Bone marrow (tissue), 2 donors: ENCODE measurements around the gene TMIGD1.
A peak's percentile ranks its signal among the peaks of the same experiment; 100 is the strongest.

Source experiments
- DNase-seq, 2 donors: peaks; one replicate each; lab custom pipeline; 2025; lab: John Stamatoyannopoulos, UW

Gene TMIGD1

GRCh38 chr17:30332057-30332542, 1.8 kb downstream of the TMIGD1 start:
- DNase-seq: peak in 1 of 2 donors; percentile 95

- DNase-seq: no peak
Observed at GRCh38 chr17:30326809-30327208, 7.0 kb downstream of the TMIGD1 start.

GRCh38 chr17:30324723-30325122, 9.1 kb downstream of the TMIGD1 start:
- no peak for DNase-seq

GRCh38 chr17:30323895-30324319, 9.9 kb downstream of the TMIGD1 start:
- DNase-seq: peak; percentile 14 to 91

GRCh38 chr17:30323262-30323894, 10.5 kb downstream of the TMIGD1 start:
- DNase-seq: no peak

- DNase-seq: no peak
Observed at GRCh38 chr17:30321314-30321713, 12.5 kb downstream of the TMIGD1 start.

- no peak for DNase-seq
Observed at GRCh38 chr17:30318155-30318554, 15.7 kb downstream of the TMIGD1 start.

GRCh38 chr17:30316736-30317135, 17.1 kb downstream of the TMIGD1 start:
- no peak for DNase-seq

GRCh38 chr17:30315106-30315505, 18.8 kb downstream of the TMIGD1 start:
- no peak for DNase-seq

GRCh38 chr17:30314474-30314873, 19.4 kb downstream of the TMIGD1 start:
- DNase-seq: no peak

GRCh38 chr17:30312226-30312625, 21.6 kb downstream of the TMIGD1 start:
- DNase-seq: no peak

GRCh38 chr17:30310562-30310961, 23.3 kb downstream of the TMIGD1 start:
- DNase-seq: no peak

GRCh38 chr17:30309591-30309990, 24.3 kb downstream of the TMIGD1 start:
- DNase-seq: no peak

GRCh38 chr17:30308406-30308805, 25.5 kb downstream of the TMIGD1 start:
- DNase-seq: no peak

- no peak for DNase-seq
Observed at GRCh38 chr17:30304778-30305177, 29.1 kb downstream of the TMIGD1 start.

- DNase-seq: no peak
Observed at GRCh38 chr17:30302241-30302640, 31.6 kb downstream of the TMIGD1 start.

GRCh38 chr17:30300818-30301217, 33.0 kb downstream of the TMIGD1 start:
- DNase-seq: no peak

- no peak for DNase-seq
Observed at GRCh38 chr17:30299000-30299399, 34.9 kb downstream of the TMIGD1 start.

GRCh38 chr17:30297715-30298114, 36.1 kb downstream of the TMIGD1 start:
- DNase-seq: no peak

GRCh38 chr17:30296499-30297080, 37.3 kb downstream of the TMIGD1 start:
- no peak for DNase-seq

- no peak for DNase-seq
Observed at GRCh38 chr17:30292286-30292858, 41.5 kb downstream of the TMIGD1 start.

- DNase-seq: peak; percentile 52 to 54
Observed at GRCh38 chr17:30291543-30292285, 42.1 kb downstream of the TMIGD1 start, which contains the start of gene BLMH. Gene BLMH (minus strand): TSS chr17:30291944. CDS start chr17:30291819, 125 bp downstream.
